NOMO-1 treated with DMSO at 0.1 percent for 48 hours (cell line): ENCODE data around the gene CFAP69.

Source experiments
- DNase-seq: peaks from one replicate; lab custom pipeline; 2025; ENCODE audit not compliant: unreplicated experiment; lab: John Stamatoyannopoulos, UW

The CFAP69 gene

GRCh38 chr7:90270431-90271178 is 25.6 kb downstream of the CFAP69 start:
- no peak for DNase-seq

DNA sequence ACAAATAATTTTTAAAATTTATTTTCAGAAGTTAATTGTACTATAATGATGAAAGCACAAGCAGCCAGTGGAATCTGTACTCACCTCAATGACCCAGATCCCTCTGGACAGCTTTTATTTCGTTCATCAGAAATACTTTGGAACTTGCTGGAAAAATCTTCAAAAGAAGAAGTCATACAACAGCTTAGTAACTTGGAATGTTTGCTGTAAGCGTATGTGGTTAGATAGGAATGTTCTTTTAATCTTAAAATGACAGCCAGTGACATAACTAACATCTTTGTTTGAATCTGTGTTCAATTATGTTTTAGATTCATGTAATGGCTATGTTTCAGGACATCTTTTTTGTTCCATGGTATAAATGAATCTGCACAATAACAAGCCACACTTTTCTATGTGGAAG is 26.8 kb downstream of the CFAP69 start:
- DNase-seq, result no peak

DNA sequence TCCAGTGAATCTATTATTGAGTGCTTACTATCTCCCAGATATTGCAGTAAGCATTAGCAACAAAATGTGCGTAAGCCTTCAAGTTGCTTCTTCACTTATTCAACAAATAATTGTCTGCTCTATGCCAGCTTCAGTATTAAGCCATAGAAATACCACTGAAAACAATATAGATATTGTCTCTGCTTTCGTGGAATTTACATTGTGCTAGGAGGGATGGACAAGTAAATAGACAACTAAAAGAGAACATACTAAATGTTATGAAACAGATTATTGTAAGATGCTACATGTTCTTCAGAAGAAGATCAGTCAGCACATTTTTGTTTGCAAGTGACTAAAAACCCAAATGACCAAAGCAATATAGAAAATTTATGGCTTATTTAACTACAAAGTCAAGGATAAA is 27.3 kb downstream of the CFAP69 start:
- no peak for DNase-seq

DNA sequence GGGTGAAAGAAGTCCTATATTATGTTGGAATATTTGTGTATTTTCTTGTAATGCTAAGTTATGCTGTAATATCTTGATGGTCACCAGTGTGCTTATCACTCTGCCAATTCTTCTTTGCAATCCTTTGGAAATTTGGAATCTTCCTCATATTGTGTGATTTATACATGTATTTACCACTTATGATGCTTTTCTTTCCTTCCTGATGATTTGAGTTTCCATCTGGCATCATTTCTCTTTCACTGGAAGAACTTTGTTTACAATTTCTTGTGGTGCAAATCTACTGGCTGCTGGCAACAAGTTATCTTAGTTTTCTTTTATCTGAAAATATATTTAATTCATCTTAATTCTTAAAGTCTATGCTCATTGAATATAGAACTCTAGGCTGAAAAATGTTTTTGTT is 29.2 kb downstream of the CFAP69 start:
- no peak for DNase-seq

- no peak for DNase-seq
Measured at GRCh38 chr7:90276033-90276728, 31.2 kb downstream of the CFAP69 start.

- no peak for DNase-seq
Measured at GRCh38 chr7:90288154-90288553, 43.2 kb downstream of the CFAP69 start.

DNA sequence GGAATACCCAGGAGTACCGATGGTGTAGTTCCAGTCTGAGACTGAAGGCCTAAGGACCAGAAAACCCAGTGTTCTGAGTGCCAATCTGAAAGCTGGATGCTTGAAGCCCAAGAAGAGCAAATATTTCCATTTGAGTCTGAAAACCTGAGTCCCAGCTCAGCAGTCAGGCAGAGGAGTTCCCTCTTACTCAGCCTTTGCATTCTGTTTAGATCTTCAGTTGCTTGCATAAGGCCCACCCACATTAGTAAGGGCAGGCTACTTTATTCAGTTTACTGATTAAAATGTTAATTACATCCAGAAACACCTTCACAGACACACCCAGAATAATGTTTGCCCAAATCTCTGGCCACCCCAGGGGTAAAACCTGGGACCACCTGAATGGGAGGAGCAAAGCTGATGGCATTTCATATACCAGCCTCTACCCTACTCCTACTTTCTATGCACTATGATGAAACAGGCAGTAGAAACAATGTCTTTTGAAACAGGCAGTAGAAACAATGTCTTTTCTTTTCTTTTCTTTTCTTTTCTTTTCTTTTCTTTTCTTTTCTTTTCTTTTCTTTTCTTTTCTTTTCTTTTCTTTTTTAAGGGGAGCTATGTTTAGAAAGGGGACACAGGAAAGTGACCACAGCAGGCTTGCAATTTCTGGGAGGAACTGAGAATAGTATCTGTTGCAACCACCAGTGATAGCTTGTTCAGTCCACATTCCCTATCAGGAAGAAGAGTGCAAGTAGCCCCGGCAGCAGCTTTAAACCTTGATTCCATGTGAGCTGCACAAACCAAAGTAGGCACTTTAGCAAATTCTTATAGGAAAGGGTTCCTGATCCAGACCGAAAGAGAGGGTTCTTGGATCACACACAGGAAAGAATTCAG is 45.5 kb downstream of the CFAP69 start:
- peak; percentile 80 for DNase-seq

DNA sequence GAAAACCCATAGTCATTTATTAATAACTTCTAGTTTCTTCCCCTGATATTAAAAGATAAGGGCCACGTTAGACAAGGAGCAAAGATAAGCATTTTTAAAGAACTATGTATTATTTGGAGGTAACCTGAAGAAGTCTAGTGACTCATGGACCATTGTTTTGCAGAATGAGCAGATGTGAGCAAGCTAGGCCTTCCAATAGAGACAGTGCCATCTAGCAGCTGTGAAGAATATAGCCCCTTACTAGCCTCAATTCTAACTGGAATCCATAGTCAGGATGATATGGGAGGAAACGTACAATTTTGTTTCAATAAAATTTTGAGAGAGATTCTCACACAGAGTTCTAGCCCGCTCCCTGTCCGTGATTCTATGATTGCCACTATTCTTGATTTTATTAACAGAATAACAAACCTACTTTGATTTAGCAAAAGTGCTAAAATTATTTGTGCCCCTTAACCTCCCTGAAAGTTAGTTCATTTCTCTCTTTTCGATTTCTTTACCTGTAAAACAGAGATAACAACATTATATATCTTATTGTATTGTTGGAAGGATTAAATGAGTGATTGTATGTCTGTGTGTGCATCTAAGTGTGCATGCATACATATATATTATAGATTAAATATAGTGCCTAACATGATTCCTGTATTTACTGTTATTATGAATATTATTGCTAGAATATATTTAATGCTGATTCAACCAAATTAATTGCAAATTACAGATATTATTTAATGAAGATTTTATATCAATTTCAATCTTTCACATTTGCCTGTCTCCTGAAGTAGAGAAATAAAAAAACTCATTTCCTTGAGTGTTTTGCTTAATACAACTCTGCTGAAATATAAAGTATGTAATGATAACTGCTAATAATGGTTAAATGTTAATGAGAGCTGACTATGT is 53.4 kb downstream of the CFAP69 start:
- DNase-seq, result peak; percentile 89

DNA sequence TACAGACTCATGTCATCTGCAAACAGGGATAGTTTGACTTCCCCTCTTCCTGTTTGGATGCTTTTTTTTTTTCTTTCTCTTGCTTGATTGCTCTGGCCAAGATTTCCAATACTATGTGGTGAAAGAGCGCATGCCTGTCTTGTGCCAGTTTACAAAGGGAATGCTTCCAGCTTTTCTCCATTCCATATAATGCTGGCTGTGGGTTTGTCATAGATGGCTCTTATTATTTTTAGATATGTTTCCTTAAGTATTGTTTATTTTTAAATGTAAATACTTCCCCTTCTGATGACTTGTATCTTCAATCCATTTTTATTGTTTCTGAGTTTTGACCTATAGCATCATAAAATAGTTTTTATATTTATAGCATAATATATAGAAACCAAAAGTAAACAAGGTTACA is 58.3 kb downstream of the CFAP69 start:
- no peak for DNase-seq

- no peak for DNase-seq
Measured at GRCh38 chr7:90309872-90310271, 64.9 kb downstream of the CFAP69 start.

GRCh38 chr7:90311175-90311574 is 66.2 kb downstream of the CFAP69 start:
- DNase-seq, result no peak

GRCh38 chr7:90312745-90313144 is 67.8 kb downstream of the CFAP69 start:
- DNase-seq, result peak; percentile 27

GRCh38 chr7:90313907-90314306 is 68.9 kb downstream of the CFAP69 start:
- DNase-seq, result no peak

GRCh38 chr7:90320014-90320413 is 75.0 kb downstream of the CFAP69 start:
- DNase-seq, result no peak

DNA sequence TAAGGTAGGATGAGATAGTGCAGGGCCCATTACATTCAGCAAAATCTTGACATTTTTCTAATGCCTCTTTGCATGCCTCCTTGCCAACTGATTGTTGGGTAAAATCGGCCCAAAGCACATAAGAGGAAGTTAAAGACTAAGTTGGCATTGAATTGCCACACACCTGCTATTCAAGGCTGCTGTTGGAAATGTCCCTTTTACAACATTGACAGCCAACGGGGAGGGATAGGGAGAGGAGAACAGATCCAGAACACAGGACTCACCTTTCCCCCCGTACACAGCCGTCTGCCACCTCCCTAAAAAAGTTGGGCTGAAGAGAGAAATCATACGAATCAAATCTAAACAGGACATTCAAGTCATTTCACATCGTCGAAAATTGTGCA is 75.4 kb downstream of the CFAP69 start:
- peak; percentile 45 for DNase-seq

GRCh38 chr7:90320801-90321494 is 76.0 kb downstream of the CFAP69 start, which contains the start of gene FAM237B:
Gene FAM237B, minus strand, starts transcription at chr7:90321304. Its CDS starts 1,556 bp downstream, at chr7:90319748.
- no peak for DNase-seq

DNA sequence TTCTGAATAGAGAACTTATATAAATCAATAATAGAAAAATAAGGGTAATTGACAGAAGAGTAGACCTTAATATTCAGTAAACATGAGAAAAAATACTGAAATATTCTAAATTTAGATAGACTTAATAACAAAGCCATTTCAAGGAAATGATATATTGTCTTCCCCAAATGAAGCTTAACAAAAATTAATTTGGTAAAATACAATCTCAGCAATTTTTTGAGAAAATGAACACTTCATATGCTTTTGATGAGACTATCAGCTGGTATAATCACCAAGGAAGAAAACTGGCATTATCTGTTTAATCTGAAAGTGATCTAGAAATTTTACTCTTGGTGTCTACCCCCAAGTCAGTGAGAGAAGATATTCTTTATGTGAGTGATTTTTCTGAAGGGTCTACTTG is 77.9 kb downstream of the CFAP69 start:
- no peak for DNase-seq

- DNase-seq, result no peak
Measured at GRCh38 chr7:90326500-90326899, 81.5 kb downstream of the CFAP69 start.

GRCh38 chr7:90334193-90334843 is 89.3 kb downstream of the CFAP69 start:
- no peak for DNase-seq
